Activated CD4-positive, CD25-positive, alpha-beta regulatory T cell treated with anti-CD3 and anti-CD28 coated beads, Interleukin-2, amount 50 U/mL, for 16 hours (primary cell): ENCODE results near the gene SH3D19.
"Not testable (repeated sequence)": the region's sequence is repeated elsewhere in the genome, so short reads cannot be mapped to it uniquely, and the experiment has no call there.

Experiments
- DNase-seq: peaks from one replicate; pipeline ENCODE4 v3.0.0-alpha.2; 2020; ENCODE audit warnings: low read depth, low spot score

The SH3D19 gene

GRCh38 chr4:151276787-151277562 lies 48.4 kb downstream of the SH3D19 start, which contains the start of gene PRSS48:
Gene PRSS48, plus strand, starts transcription at chr4:151277161. Its CDS starts 12 bp downstream, at chr4:151277173.
- no peak for DNase-seq

DNA sequence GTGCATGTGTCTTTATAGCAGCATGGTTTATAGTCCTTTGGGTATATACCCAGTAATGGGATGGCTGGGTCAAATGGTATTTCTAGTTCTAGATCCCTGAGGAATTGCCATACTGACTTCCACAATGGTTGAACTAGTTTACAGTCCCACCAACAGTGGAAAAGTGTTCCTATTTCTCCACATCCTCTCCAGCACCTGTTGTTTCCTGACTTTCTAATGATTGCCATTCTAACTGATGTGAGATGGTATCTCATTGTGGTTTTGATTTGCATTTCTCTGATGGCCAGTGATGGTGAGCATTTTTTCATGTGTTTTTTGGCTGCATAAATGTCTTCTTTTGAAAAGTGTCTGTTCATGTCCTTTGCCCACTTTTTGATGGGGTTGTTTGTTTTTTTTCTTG lies 56.5 kb downstream of the SH3D19 start:
- not testable (repeated sequence) for DNase-seq

- no peak for DNase-seq
Measured at GRCh38 chr4:151267822-151268535, 57.4 kb downstream of the SH3D19 start.

- no peak for DNase-seq
Measured at GRCh38 chr4:151267104-151267503, 58.3 kb downstream of the SH3D19 start.

- DNase-seq: no peak
Measured at GRCh38 chr4:151266497-151266896, 58.9 kb downstream of the SH3D19 start.

DNA sequence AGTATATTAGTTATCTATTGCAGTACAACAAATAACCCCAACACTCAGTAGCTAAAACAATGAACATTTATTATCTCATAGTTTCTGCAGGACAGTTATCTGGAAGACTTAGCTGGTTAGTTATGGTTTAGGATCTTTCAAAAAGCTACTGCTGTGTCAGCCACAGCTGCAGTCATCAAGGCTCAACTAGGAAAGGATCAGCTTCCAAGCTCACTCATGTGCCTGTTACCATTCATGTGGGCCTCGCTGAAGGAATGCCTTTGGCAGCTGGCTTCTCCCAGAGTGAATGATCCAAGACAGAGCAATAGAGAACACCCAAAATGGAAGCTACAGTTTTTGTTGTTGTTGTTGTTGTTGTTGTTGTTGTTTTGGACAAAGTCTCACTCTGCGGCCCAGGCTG lies 62.0 kb downstream of the SH3D19 start:
- DNase-seq: no peak

DNA sequence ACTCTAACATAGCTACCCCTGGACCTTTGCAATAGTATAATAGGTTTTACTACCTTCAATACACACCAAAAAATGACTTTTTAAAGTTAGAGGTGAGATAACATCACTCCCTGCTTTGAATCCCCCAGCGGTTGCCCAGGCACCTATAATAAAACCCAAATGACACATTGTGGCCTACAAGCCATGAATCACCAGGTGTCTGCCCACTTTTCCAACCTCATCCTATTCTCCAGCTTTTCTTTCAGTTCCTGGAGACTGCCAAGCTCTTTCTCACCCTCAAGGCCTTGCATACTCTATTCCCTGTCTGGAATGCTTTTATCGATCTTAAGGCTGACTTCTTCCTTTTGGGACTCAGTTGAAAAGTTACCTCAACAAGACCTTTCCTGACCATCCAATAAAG lies 64.9 kb downstream of the SH3D19 start:
- no peak for DNase-seq

DNA sequence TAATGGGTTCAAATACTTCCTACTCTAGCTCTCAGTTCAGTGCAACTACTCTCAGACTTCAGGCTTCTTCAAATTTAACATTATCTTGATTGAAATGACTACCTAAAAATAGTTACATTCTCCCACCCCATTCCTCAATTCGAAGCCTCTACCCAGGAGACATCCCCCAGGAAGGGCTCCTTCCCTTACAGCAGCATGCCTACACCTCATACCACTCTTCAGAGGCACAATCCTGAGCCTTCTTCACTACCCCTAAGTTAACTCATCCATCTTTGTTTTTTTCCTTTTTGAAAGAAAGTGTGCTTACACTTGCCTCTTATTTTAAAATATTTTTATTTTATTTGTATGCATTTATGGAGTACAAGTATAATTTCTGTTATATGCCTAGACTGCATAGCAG lies 65.7 kb downstream of the SH3D19 start:
- no peak for DNase-seq

DNA sequence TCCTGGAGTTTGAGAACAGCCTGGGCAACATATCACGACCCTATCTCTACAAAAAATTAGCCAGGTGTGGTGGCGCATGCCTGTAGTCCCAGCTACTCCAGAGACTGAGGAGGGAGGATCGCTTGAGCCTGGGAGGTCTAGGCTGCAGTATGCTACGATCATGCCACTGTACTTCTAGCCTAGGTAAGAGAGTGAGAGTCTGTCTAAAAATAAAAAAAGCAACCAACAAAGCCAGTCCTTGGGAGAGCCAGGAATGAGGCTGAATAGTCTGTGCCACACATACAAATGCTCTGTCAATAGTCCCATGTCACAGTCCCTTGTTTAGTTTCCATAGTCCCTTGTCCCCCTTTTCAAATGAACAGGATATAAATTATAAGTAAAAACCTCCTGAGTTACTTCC lies 67.7 kb downstream of the SH3D19 start:
- DNase-seq: no peak

DNA sequence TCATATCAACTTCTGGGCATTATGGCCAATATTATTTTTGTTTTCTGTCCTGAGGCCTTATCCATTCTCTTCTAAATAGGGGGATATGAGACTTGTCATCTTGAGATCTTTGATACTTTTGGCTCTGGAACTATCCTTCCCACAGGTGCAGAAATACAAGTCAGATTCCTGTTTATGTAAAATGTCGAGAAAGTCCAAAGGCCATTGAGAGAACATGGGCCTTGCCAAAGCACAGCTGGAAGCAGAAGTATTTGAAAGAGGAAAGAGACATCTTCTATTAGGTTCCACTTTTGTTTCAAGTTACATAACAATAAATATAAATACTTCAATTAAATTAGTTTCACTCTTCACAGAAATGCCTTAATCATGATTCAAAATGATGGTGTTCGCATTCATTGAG lies 69.3 kb downstream of the SH3D19 start:
- no peak for DNase-seq

- not testable (repeated sequence) for DNase-seq
Measured at GRCh38 chr4:151255680-151256079, 69.7 kb downstream of the SH3D19 start.

GRCh38 chr4:151255226-151255625 lies 70.2 kb downstream of the SH3D19 start:
- DNase-seq: not testable (repeated sequence)

GRCh38 chr4:151251603-151252304 lies 73.7 kb downstream of the SH3D19 start:
- DNase-seq: no peak

DNA sequence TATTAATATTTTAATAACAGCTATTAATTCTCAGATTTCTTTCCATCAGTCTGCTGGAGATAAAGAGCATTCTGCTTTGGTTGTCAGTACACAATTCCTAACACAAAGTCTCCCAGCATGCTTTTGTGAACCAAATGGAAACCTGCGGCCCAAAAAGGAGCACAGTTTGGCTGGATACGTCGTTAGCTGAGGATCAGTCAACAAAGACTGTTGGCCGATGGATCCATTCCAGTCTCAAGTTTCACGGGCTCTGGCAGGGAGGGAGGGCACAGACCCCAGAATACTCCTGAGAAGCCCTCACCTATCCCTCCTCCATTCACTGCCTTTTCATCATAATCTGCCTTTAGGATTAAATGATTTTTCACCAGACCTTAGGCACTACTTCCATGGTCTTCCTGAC lies 74.7 kb downstream of the SH3D19 start:
- no peak for DNase-seq

DNA sequence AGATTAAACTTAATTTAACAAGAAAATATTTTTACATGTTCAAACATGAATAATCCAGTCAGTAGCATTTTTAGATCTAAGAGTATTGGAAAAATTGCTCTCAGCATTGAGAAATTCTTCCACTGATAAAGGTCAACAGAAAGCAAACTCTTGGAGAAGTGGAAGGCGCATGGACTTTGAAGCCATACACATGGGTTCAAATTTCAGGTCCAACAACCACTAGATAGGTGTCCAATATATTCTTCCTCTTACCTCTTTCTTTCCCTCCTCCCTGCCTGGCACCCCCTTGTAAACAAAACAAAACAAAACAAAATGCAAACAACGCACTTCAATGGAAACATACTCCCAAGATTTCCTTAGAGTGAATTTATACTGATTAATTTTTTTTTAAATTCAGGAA lies 76.9 kb downstream of the SH3D19 start:
- DNase-seq: no peak

GRCh38 chr4:151247395-151247794 lies 78.0 kb downstream of the SH3D19 start:
- DNase-seq: no peak

DNA sequence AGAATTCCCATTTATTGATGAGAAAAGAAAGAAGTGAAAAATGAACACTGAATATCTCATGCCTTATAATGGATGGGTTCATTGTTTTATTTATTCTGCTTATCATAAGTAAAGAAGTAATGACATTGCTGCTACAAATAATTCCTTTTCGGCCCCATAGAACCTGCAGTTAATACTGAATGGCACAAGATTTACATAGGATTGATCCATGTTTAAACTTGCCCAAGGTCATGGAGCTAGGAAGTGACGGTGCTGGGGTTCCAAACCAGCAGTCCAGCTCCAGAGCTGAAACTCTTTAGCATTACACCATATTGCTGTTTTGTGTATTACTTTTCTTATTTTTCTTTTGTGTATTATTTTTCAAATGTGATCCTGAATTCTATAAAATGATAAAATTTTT lies 78.7 kb downstream of the SH3D19 start:
- no peak for DNase-seq

DNA sequence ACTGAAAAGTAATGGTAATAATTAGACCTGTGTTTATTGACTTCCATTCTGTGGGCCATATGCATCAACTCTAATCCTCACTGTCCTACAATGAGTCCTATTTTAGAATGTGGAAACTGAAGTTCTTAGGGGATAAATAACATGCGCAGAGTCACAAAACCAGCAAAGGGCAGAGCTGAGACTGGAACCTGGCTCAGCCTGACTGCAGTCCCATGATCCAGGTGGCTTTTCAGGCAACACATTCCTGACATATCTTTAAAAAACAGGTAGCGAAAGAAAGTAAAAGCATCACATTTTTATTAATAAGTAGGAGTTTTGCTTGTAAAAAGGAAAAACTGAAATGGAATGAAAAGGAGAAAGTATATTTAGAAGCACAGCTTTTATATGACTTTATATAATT lies 83.1 kb downstream of the SH3D19 start:
- no peak for DNase-seq

DNA sequence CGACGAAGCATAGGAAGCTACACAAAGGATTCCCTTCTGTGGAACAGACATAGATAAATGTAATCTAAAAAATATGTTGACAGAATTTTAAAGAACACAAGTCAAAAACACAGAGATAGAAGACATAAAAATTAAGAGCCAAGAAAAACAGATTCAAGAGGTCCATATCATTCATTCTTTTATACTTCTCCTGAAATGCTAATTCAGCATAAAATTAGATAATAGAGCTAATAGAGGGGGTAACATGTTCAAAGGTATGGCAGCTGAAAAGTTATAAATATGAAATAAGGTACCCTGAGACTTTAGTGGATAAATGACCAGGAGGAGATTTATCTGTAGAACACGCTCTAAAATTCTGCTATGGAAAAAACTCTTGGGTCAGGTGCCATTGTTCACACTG lies 85.8 kb downstream of the SH3D19 start:
- no peak for DNase-seq

DNA sequence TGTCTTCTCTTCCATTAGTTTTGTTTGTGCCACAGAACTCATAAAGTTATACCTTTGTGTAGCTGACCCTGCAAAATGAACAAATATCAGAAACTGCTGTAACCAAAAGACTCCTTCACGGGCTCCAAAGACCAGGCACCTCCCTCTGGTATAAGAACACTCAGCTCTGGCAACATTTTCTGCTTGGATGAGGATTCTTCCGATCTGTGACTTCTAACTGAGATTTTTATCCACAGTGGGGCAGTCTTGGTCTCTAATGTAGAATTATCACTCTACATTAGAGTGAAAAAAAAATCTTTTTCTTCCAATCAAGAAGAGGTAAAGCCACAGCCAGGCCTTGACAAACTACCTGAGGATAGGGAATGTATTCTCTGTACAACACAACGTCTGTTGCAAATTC lies 86.9 kb downstream of the SH3D19 start:
- no peak for DNase-seq

DNA sequence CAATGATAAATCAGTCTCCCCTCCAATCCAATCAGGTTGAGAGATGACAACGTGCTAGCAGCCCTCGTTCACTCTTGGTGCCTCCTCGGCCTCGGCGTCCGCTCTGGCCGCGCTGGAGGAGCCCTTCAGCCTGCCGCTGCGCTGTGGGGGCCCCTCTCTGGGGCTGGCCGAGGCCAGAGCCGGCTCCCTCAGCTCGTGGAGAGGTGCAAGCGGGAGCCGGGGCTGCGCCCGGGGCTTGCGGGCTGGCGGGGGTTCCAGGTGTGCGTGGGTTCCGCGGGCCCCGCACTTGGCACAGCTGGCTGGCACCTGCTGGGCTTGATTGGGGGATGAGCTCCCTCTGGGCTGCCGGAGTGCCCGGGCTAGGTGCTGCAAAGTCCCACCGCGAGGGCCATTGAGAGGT lies 89.4 kb downstream of the SH3D19 start:
- DNase-seq: no peak

DNA sequence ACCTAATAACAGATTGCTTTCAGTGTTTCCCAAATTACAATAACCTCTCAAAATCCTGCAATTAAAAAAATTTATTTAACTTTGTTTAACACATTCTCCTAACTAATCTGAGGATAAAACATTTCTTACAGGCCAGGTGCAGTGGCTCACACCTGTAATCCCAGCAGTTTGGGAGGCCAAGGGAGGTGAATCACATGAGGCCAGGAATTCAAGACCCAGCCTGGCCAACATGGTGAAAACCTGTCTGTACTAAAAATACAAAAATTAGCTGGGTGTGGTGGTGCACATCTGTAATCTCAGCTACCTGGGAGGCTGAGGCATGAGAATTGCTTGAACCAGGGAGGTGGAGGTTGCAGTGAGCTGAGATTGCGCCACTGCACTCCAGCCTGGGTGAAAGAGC lies 90.0 kb downstream of the SH3D19 start:
- not testable (repeated sequence) for DNase-seq

DNA sequence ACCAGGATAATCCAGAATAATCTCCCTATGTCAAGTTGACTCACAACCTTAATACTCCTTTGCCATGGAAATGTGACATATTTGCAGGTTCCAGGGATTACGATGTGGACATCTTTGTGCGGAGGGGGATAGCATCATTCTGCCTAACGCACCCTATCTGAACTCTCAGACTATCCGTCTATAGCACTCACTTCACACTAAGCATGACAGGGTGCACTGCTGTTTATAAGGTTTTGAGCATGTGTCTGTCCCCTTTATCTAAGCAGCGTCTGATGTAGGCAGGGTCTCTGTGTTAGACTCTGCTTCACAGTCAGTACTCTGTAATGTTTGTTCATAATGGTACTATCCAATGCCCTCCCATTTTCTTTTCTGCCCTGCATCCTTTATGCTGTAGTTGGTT lies 91.8 kb downstream of the SH3D19 start:
- DNase-seq: no peak
